Glutamatergic neuron (in vitro differentiated cells): ENCODE results near the gene DNMT1. TPM values are rescaled to one million over a fixed set of nuclear protein-coding genes. Genes with fewer than 3 reads are reported as not detected.

Experiments
- DNase-seq: peaks from one replicate; pipeline ENCODE4 v3.0.0; 2022
- H3K27ac Mint-ChIP-seq: one replicate; pipeline ENCODE4 v1.8.0; 2020; ENCODE audit warnings: mild to moderate bottlenecking, mixed read lengths, inconsistent platforms; ENCODE audit not compliant: unreplicated experiment
- H3K27me3 Mint-ChIP-seq: one replicate; pipeline ENCODE4 v1.8.0; 2020; ENCODE audit warnings: mild to moderate bottlenecking, moderate library complexity, mixed read lengths, inconsistent platforms; ENCODE audit not compliant: unreplicated experiment
- H3K36me3 Mint-ChIP-seq: one replicate; pipeline ENCODE4 v1.8.0; 2020; ENCODE audit warnings: mild to moderate bottlenecking, mixed read lengths, inconsistent platforms; ENCODE audit not compliant: unreplicated experiment
- H3K4me1 Mint-ChIP-seq: one replicate; pipeline ENCODE4 v1.8.0; 2020; ENCODE audit warnings: mild to moderate bottlenecking, low read depth, mixed read lengths, inconsistent platforms; ENCODE audit not compliant: unreplicated experiment
- H3K4me3 Mint-ChIP-seq: one replicate; pipeline ENCODE4 v1.8.0; 2020; ENCODE audit warnings: mild to moderate bottlenecking, mixed read lengths, inconsistent platforms; ENCODE audit not compliant: unreplicated experiment
- H3K9me3 Mint-ChIP-seq: one replicate; pipeline ENCODE4 v1.8.0; 2020; ENCODE audit warnings: mild to moderate bottlenecking, moderate library complexity, mixed read lengths, inconsistent platforms; ENCODE audit not compliant: unreplicated experiment
- total RNA-seq: library from RNA; stranded (reverse); fragmentation: NEBNext Ultra II Directional; extraction: Animal tissue kit (Norgen Biotek cat#: 25700); gene quantifications from one replicate; pipeline ENCODE4 v1.2.1, GENCODE V29; 2021; ENCODE audit not compliant: unreplicated experiment
- TF ChIP-seq, protein P1 (sequence below): fragments of 200-600 bp; sonication (generic); IDR thresholded peaks from one replicate; pipeline ENCODE4 v1.5.0; 2021; ENCODE audit not compliant: partially characterized antibody, unreplicated experiment

DNMT1 gene
- total RNA-seq, 1 donor from 2014 or later, result 129 TPM

DNA sequence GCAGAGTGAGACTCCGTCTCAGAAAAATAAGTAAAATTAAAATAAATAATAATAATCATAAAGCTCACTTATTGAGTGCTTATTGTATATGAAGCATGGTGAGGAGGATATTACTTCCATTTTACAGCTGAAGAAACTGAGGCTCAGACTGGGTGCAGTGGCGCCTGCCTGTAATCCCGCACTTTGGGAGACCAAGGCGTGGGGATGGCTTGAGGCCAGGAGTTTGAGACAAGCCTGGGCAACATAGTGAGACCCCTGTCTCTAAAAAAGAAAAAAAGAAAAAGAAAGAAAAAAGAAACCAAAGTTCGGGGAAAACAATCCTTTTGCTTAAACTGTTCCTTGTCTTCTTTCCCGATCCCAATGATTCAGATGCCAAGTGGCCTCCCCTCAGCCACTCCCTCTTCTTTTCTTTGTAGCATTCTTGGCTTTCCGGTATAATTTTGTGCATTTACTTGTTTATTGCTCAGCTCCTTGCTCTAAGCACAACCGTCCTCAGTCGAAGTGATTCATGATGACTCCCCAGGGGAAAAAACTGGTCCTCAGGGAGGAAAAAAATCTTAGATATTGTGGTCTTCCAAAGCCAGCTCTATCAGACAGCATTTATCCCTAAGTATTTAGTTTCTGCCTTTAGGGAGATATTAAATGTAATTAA, 74.1 kb downstream of the DNMT1 start:
- peak overlapping the region; percentile 52 for H3K4me3 Mint-ChIP-seq
- no peak for DNase-seq
- H3K9me3 Mint-ChIP-seq, result peaks cover 3% of the 10 kb centered on the region
- H3K4me1 Mint-ChIP-seq, result peaks cover 3% of the 10 kb centered on the region
- H3K36me3 Mint-ChIP-seq, result no peaks in the 10 kb centered on the region
- TF ChIP-seq, protein P1, sequence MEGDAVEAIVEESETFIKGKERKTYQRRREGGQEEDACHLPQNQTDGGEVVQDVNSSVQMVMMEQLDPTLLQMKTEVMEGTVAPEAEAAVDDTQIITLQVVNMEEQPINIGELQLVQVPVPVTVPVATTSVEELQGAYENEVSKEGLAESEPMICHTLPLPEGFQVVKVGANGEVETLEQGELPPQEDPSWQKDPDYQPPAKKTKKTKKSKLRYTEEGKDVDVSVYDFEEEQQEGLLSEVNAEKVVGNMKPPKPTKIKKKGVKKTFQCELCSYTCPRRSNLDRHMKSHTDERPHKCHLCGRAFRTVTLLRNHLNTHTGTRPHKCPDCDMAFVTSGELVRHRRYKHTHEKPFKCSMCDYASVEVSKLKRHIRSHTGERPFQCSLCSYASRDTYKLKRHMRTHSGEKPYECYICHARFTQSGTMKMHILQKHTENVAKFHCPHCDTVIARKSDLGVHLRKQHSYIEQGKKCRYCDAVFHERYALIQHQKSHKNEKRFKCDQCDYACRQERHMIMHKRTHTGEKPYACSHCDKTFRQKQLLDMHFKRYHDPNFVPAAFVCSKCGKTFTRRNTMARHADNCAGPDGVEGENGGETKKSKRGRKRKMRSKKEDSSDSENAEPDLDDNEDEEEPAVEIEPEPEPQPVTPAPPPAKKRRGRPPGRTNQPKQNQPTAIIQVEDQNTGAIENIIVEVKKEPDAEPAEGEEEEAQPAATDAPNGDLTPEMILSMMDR, result no peak
- peaks cover 2% of the 10 kb centered on the region for H3K27me3 Mint-ChIP-seq
- H3K27ac Mint-ChIP-seq, result peak overlapping the region; percentile 23

GRCh38 chr19:10118960-10119359, 75.8 kb downstream of the DNMT1 start:
- no peak for DNase-seq
- Mint-ChIP-seq H3K9me3 (peaks cover 2% of the 10 kb centered on the region), H3K4me1 (peaks cover 3% of the 10 kb centered on the region), H3K27ac (peak overlapping the region; percentile 80), H3K27me3 (no peaks in the 10 kb centered on the region), H3K4me3 (peak overlapping the region; percentile 95), H3K36me3 (no peaks in the 10 kb centered on the region)
- TF ChIP-seq, protein P1, result no peak

DNA sequence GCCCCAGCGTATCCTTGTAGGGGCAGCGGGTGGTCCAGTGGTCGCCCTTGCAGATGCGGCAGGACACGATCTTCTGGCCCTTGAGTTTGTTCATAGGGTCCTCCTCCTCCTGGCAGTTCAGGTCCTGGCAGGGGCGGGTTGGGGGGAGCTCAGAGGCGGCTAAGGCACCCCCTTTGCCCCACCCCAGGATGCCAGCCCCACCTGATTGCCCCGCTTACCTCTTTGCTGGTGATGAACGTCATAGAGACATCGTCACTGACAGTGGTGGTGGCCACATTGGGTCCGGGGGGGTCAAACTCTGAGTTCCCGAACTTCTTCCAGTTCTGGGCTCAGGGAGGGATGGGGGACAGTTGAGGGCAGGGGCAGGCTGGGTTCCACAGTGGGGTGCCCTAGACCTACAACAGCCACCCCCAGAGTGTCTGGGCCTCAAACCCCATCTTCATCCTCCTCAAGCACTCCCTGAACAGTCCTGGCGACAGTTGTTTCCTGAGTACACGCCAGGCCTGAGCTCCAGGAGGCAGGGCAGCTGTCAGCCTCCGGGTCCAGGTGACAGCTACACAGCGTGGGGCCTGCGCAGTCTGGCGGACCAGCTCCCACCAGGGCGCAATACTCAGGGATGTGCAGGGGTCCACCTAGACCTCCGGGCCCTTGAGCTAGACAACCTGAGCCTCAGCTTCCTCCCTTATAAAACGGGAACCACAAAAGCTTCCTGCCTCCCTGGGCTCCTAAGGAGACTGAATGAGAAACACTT, 77.7 kb downstream of the DNMT1 start:
- Mint-ChIP-seq H3K4me3 (no peak overlapping the region), H3K36me3 (no peaks in the 10 kb centered on the region)

GRCh38 chr19:10116085-10116865, 78.5 kb downstream of the DNMT1 start:
- H3K36me3 Mint-ChIP-seq, result no peaks in the 10 kb centered on the region
- H3K9me3 Mint-ChIP-seq, result peaks cover 6% of the 10 kb centered on the region
- H3K27ac Mint-ChIP-seq, result no peak overlapping the region
- TF ChIP-seq, protein P1, result no peak
- H3K27me3 Mint-ChIP-seq, result no peaks in the 10 kb centered on the region
- no peak overlapping the region for H3K4me3 Mint-ChIP-seq
- DNase-seq, result no peak
- peaks cover 3% of the 10 kb centered on the region for H3K4me1 Mint-ChIP-seq

More for the DNA sequence above, 77.7 kb downstream of the DNMT1 start:
- Mint-ChIP-seq H3K27ac (no peak overlapping the region), H3K27me3 (no peaks in the 10 kb centered on the region), H3K9me3 (peaks cover 2% of the 10 kb centered on the region), H3K4me1 (peaks cover 3% of the 10 kb centered on the region)
- DNase-seq, result no peak
- TF ChIP-seq, protein P1, result no peak
